Measurements from ENCODE around the gene IL17C. TPM values are rescaled to one million over a fixed set of nuclear protein-coding genes. Genes with fewer than 3 reads are reported as not detected.

The IL17C gene
- total and polyA plus RNA-seq, 11 donors, result not detected

GRCh38 chr16:88671806-88672205 lies 33.4 kb downstream of the IL17C start:
- Histone ChIP-seq H3K27me3 (no peaks in the 10 kb centered on the region), H3K4me1 (peaks cover 0 to 46% (median 14%) of the 10 kb centered on the region in 12 donors), H3K9me3 (no peaks in the 10 kb centered on the region), H3K27ac (peak overlapping the region in 2 of 12 donors; percentile 34 to 89), H3K4me3 (no peak overlapping the region), H3K36me3 (no peaks in the 10 kb centered on the region)
- 76 to 92% (median 81%) methylated on average over 14 to 23 of the region's 23 CpGs for whole genome bisulfite sequencing, 4 donors
- intact Hi-C loops (cut with DNase I), result no loop called here
- DNase-seq, result no peak
- peak in 1 of 4 donors; percentile 60 for ATAC-seq
- no peak for TF ChIP-seq POLR2A (IDR thresholded peaks at IDR 0.05)
- no peak for TF ChIP-seq CTCF (IDR thresholded peaks at IDR 0.05)

GRCh38 chr16:88672776-88673175 lies 34.4 kb downstream of the IL17C start:
- no peak overlapping the region for H3K4me3 ChIP-seq
- H3K36me3 ChIP-seq, result no peaks in the 10 kb centered on the region
- ATAC-seq (peak in 3 of 4 donors; percentile 5 to 19 (median 13)), DNase-seq (no peak)
- TF ChIP-seq CTCF (IDR thresholded peaks at IDR 0.05), result peak in 2 of 12 donors; percentile 9 to 13
- TF ChIP-seq POLR2A (IDR thresholded peaks at IDR 0.05), result no peak
- peaks cover 0 to 46% (median 14%) of the 10 kb centered on the region in 12 donors for H3K4me1 ChIP-seq
- 48 to 59% (median 57%) methylated on average over 11 of the region's 11 CpGs for WGBS, 4 donors
- H3K27ac ChIP-seq, result peak overlapping the region in 7 of 12 donors; percentile 50 to 89 (median 70)
- H3K27me3 ChIP-seq, result no peaks in the 10 kb centered on the region
- intact Hi-C loops (cut with DNase I), result no loop called here
- H3K9me3 ChIP-seq, result no peaks in the 10 kb centered on the region

GRCh38 chr16:88673716-88674379 lies 35.5 kb downstream of the IL17C start:
- Histone ChIP-seq H3K27ac (peak overlapping the region in 11 of 12 donors; percentile 2 to 89 (median 70)), H3K4me1 (peaks cover 0 to 50% (median 14%) of the 10 kb centered on the region in 12 donors), H3K4me3 (no peak overlapping the region), H3K27me3 (peaks cover 0 to 9% (median 0%) of the 10 kb centered on the region in 9 donors), H3K36me3 (peaks cover 0 to 10% (median 0%) of the 10 kb centered on the region in 9 donors), H3K9me3 (no peaks in the 10 kb centered on the region)
- no peak for TF ChIP-seq POLR2A (IDR thresholded peaks at IDR 0.05)
- no peak for TF ChIP-seq CTCF (IDR thresholded peaks at IDR 0.05)
- peak in 3 of 5 donors; percentile 63 to 85 (median 84) for DNase-seq
- intact Hi-C loops (cut with DNase I), result no loop called here
- WGBS, 4 donors, result 52 to 65% (median 59%) methylated on average over 19 of the region's 19 CpGs
- peak; percentile 87 to 91 (median 88) for ATAC-seq

GRCh38 chr16:88676502-88677242 lies 38.3 kb downstream of the IL17C start:
- TF ChIP-seq POLR2A (IDR thresholded peaks at IDR 0.05) (no peak), CTCF (IDR thresholded peaks at IDR 0.05) (no peak)
- DNase-seq (no peak), ATAC-seq (no peak)
- H3K27me3 ChIP-seq, result peaks cover 0 to 11% (median 0%) of the 10 kb centered on the region in 9 donors
- 72 to 82% (median 74%) methylated on average over 12 to 22 of the region's 22 CpGs for WGBS, 4 donors
- H3K27ac ChIP-seq, result peak overlapping the region in 1 of 12 donors; percentile 89
- peaks cover 0 to 13% (median 0%) of the 10 kb centered on the region in 9 donors for H3K36me3 ChIP-seq
- no peak overlapping the region for H3K4me3 ChIP-seq
- intact Hi-C loops (cut with DNase I), result no loop called here
- H3K4me1 ChIP-seq, result peaks cover 0 to 50% (median 14%) of the 10 kb centered on the region in 12 donors
- H3K9me3 ChIP-seq, result no peaks in the 10 kb centered on the region
